Ovary (tissue), 9 donors: ENCODE measurements around the gene STING1. TPM values are rescaled to one million over a fixed set of nuclear protein-coding genes. Genes with fewer than 3 reads are reported as not detected.

Experiments
- DNase-seq, 5 donors: peaks; one replicate each; pipeline ENCODE4 v3.0.0-alpha.2; 2019 to 2020
- H3K27ac ChIP-seq, 2 donors: fragments of 200-600 bp; one replicate each; pipeline versions ENCODE4 v1.5.1 to v1.8.0; 2019 to 2022
- H3K27me3 ChIP-seq: fragments of 200-600 bp; one replicate; pipeline ENCODE4 v1.8.0; 2022
- H3K36me3 ChIP-seq: fragments of 200-600 bp; sonication (generic); one replicate; pipeline ENCODE4 v1.5.1; 2019
- H3K4me1 ChIP-seq: one replicate; pipeline ENCODE4 v1.8.1; 2013; ENCODE audit warnings: mild to moderate bottlenecking, moderate library complexity; ENCODE audit not compliant: insufficient read depth
- H3K4me3 ChIP-seq: fragments of 200-600 bp; sonication (generic); one replicate; pipeline ENCODE4 v1.5.1; 2017
- H3K9me3 ChIP-seq, 2 donors: fragments of 200-600 bp in 1 of 2; sonication (generic) in 1 of 2; one replicate each; pipeline versions ENCODE4 v1.5.1 to v1.8.1; 2013 to 2019; ENCODE audit warnings: mild to moderate bottlenecking in 1 of 2, moderate library complexity in 1 of 2
- EP300 ChIP-seq: sonication (generic); formaldehyde crosslinking; IDR thresholded peaks from one replicate; pipeline ENCODE4 v1.6.1; 2017; ENCODE audit warnings: antibody characterized with exemption
- POLR2A ChIP-seq: fragments of 450-650 bp; IDR thresholded peaks from one replicate; pipeline ENCODE4 v1.6.1; 2017; ENCODE audit warnings: antibody characterized with exemption, mild to moderate bottlenecking, moderate library complexity
- WGBS, 3 donors: extraction: QIAGEN DNeasy Blood & Tissue Kit in 1 of 3; methylation state at CpG; one replicate each; pipeline versions ENCODE4 v1.1.5 to v1.1.7; 2013 to 2017; 5-methylcytosine and 5-hydroxymethylcytosine counted together
- intact Hi-C, 4 donors: fragments of 100-400 bp; cut with DNase I; formaldehyde crosslinking; loops; one replicate each; pipeline versions ENCODE4 v1.11.0 to v1.15.1; 2022 to 2023
- polyA plus RNA-seq, 2 donors: library from polyadenylated mRNA; stranded (reverse); fragments of 200-250 nt in 1 of 2; fragments of 350-450 nt in 1 of 2; fragmentation: Illumina TruSeq in 1 of 2; extraction: RNeasy Lipid Tissue Mini Kit (QIAGEN cat#74804) in 1 of 2; gene quantifications; one replicate each; pipeline ENCODE4 v1.2.3, GENCODE V29; 2013 to 2014
- total RNA-seq, 7 donors: library from RNA; depleted of rRNA in 2 of 7; stranded (reverse); fragments of >200 nt in 2 of 7; fragmentation: NEBNext Ultra II Directional in 3 of 7; extraction: Animal tissue kit (Norgen Biotek cat#: 25700) in 3 of 7; gene quantifications; one replicate each; pipeline versions ENCODE4 v1.1.0 to v1.2.4, GENCODE V29; 2016 to 2023
- TF ChIP-seq, protein P1 (sequence below), 3 donors: fragments of 450-650 bp in 2 of 3; fragments of 200-600 bp in 1 of 3; IDR thresholded peaks; one replicate each; pipeline versions ENCODE4 v1.5.1 to v1.8.0; 2016 to 2022; ENCODE audit warnings: antibody characterized with exemption in 3 of 3, mild to moderate bottlenecking in 1 of 3
- donor health status: DM: no; HTN: no; CAD: no; lungs with moderate emphysema.
- donor health status: DM: no; HTN: no; CAD: no.
- donor health status: Bipolar disorder and iron deficiency.
- donor health status: DM: yes; HTN: yes; CAD: no.
- donor health status: DM: no; HTN: no; CAD: no.
- donor health status: DM: yes; HTN: yes; CAD: no.

The STING1 gene
- total and polyA plus RNA-seq, 9 donors: 36.8 to 74.6 (median 50.2) TPM

DNA sequence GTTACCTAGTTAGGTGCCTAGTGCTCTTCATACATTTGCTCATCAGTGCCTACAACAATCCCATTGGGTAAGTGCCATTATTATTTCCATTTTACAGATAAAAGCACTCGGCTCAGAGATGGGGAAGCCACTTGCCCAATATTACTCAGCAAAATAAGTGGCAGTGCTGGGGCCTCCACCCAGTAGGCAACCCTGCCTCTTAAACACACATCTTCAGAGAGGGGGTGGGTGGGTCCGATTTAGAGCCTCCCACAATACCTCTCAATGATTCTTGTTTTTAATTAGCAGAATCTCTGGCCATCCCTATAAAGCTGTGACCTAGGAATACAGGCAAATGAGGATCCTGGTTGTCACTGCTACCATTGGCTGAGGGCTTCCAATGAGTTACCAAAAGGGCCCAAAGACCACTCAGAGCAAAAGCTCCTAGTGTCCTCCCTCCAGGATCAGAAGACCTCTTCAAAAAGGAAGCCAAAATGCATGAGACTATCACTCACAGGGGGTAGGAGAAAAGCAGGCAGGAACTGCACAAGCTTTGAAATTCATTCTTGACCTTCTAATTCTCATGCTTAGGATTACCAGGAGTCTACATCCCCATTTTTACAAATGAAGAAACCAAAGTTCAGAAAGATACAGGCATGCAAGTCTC, 42.5 kb upstream of the STING1 start:
- no peak overlapping the region for H3K27ac ChIP-seq
- TF ChIP-seq, protein P1, sequence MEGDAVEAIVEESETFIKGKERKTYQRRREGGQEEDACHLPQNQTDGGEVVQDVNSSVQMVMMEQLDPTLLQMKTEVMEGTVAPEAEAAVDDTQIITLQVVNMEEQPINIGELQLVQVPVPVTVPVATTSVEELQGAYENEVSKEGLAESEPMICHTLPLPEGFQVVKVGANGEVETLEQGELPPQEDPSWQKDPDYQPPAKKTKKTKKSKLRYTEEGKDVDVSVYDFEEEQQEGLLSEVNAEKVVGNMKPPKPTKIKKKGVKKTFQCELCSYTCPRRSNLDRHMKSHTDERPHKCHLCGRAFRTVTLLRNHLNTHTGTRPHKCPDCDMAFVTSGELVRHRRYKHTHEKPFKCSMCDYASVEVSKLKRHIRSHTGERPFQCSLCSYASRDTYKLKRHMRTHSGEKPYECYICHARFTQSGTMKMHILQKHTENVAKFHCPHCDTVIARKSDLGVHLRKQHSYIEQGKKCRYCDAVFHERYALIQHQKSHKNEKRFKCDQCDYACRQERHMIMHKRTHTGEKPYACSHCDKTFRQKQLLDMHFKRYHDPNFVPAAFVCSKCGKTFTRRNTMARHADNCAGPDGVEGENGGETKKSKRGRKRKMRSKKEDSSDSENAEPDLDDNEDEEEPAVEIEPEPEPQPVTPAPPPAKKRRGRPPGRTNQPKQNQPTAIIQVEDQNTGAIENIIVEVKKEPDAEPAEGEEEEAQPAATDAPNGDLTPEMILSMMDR (IDR thresholded peaks at IDR 0.05): no peak
- TF ChIP-seq POLR2A: no peak
- TF ChIP-seq EP300: no peak
- H3K9me3 ChIP-seq: no peaks in the 10 kb centered on the region
- H3K4me3 ChIP-seq: no peak overlapping the region
- intact Hi-C loops: no loop called here
- no peaks in the 10 kb centered on the region for H3K27me3 ChIP-seq
- no peak for DNase-seq
- H3K4me1 ChIP-seq: no peaks in the 10 kb centered on the region
- 59 to 68% (median 61%) methylated on average over 2 of the region's 2 CpGs for WGBS, 3 donors
- H3K36me3 ChIP-seq: no peaks in the 10 kb centered on the region

DNA sequence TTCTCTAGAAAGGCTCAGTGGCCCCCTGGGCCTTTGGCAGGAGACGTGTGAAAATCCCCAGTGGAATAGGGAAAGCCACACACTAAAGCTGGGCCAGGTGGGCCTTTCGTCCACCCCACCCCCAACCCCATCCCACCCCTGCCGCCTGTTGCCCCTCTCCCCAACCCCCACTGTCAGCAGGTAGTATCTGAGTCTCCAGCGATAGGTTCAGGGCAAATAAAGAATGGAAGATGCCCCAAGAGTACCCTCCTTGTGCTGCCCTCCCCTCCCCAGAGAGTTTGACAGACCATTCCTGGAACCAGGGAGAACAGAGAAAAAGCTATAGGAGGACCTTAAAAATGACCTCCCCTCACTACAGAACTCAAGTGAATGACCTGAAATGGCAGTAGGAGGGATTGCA, 41.9 kb upstream of the STING1 start:
- Histone ChIP-seq H3K36me3 (no peaks in the 10 kb centered on the region), H3K9me3 (no peaks in the 10 kb centered on the region), H3K27ac (no peak overlapping the region), H3K4me1 (no peaks in the 10 kb centered on the region), H3K4me3 (no peak overlapping the region), H3K27me3 (no peaks in the 10 kb centered on the region)
- WGBS, 3 donors: 65 to 73% (median 71%) methylated on average over 4 of the region's 4 CpGs
- intact Hi-C loops: no loop called here
- no peak for TF ChIP-seq EP300
- TF ChIP-seq, protein P1 (IDR thresholded peaks at IDR 0.05): no peak
- DNase-seq: no peak

DNA sequence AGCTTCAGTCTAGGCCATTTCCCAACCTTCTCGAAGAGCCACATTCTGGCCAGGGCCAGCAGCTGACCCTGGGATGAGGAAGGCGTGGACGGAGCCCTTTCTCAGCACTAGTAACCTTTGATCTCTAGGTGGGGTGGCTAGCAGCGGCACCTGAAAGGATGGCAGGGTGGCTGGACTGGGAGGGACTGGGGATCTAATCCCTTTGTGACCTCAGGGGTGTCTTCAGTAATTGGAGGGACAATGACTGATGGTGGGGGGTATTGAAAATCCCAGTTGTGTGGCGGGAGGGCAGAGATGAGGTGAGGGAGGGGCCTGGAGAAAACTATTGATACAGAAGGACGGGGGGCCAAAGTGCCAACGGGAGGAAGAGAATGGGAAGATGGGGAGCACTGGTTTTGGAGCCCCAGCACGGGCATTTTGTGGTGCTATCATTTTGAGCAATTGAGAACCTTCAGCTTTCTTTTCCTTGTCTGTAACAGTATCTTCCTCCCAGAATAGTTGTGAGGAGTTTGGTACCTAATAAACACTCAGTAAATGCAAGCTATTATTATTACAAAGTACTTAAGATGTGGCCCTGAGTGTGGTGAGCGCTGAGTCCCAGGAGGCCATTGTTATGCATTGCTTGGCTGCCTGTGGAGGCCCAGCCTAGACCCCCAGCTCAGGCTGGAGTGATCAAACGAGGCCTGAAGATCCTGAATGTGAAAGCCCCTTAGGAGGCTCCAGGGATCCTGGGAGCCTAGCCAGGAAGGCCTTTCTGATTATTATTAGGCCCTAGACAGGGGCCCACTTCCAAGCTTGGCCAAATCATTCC, 41.3 kb upstream of the STING1 start:
- Histone ChIP-seq H3K9me3 (no peaks in the 10 kb centered on the region), H3K27me3 (no peaks in the 10 kb centered on the region), H3K27ac (no peak overlapping the region), H3K4me1 (no peaks in the 10 kb centered on the region), H3K4me3 (no peak overlapping the region), H3K36me3 (no peaks in the 10 kb centered on the region)
- TF ChIP-seq, protein P1 (IDR thresholded peaks at IDR 0.05): no peak
- TF ChIP-seq POLR2A: no peak
- TF ChIP-seq EP300: no peak
- intact Hi-C loops: no loop called here
- no peak for DNase-seq
- WGBS, 3 donors: 78 to 79% (median 79%) methylated on average over 10 of the region's 10 CpGs

DNA sequence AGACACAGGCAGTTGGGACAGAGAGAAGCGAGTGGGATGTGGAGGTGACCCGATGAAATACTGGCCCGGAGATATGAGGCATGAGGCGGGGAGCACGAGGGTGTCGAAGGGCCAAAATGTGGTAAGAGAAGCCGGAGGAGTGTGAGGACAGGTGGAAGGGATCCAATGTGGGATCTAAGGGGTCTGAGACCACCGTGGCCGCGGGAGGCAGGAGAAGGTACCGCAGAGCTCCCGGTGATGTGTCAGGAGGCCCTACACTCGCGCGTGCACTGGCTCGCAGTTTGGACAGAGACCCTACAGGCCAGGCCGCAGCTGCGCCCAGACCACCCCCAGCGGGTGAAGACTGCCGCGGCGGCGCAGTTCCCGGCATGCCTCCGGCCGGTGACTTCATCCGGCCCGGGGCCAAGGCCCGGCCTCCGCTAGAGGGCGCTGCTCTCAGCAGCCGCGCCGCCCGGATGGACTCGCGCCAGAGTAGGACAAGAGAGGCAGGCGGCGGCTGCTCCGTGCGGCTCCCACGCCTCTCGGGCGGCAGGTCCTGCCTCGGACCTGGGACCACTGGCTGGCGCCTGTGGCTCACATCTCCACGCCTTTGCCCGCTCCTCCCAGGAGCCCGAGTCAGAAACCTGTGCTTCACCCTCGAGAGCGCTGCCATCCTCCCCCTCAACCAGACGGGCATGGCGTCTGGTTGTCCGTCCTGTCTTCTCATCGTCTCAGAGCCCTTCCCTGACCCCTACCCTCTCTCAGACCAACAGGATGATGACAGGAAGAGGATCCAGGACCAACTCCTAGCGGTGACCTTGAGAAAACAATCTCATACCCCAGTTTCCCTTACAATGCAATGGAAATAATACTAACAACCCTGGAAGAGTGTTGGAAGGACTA, 35.4 kb upstream of the STING1 start:
- TF ChIP-seq, protein P1 (IDR thresholded peaks at IDR 0.05): peak; percentile 95 to 99 (median 98)
- TF ChIP-seq EP300: no peak
- peak; percentile 60 for TF ChIP-seq POLR2A
- no peaks in the 10 kb centered on the region for H3K36me3 ChIP-seq
- H3K27me3 ChIP-seq: no peaks in the 10 kb centered on the region
- peak overlapping the region; percentile 40 for H3K4me3 ChIP-seq
- intact Hi-C loops: loop anchor here in 3 of 4 donors (5.0 to 10.0 kb wide), 4 partner anchors 73 to 101 kb away; partner anchors contain the start of gene DNAJC18 (in 1 of the 3)
- peak; percentile 93 to 99 (median 95) for DNase-seq
- peak overlapping the region; percentile 15 to 75 for H3K27ac ChIP-seq
- H3K9me3 ChIP-seq: no peaks in the 10 kb centered on the region
- H3K4me1 ChIP-seq: peaks cover 3% of the 10 kb centered on the region
- WGBS, 3 donors: 3 to 4% (median 3%) methylated on average over 32 to 56 of the region's 56 CpGs
